22Rv1 (cell line): ENCODE results near the gene ENO4.

Experiments used
- CTCF ChIP-seq: fragments of 450-650 bp; IDR thresholded peaks from 2 replicates; pipeline ENCODE4 v1.5.1; 2017; ENCODE audit warnings: mild to moderate bottlenecking
- ZFX ChIP-seq: fragments of 450-650 bp; IDR thresholded peaks from 2 replicates; pipeline ENCODE4 v1.6.1; 2017; ENCODE audit warnings: antibody characterized with exemption, borderline replicate concordance

- TF ChIP-seq CTCF = peak; percentile 93
- no peak for TF ChIP-seq ZFX
These were observed 39.7 kb upstream of the ENO4 start for GRCh38 chr10:116809483-116810119.
